Measurements from ENCODE around the gene SPNS3.

SPNS3 gene

GRCh38 chr17:4487820-4488716, 54.3 kb downstream of the SPNS3 start:
- no peaks in the 10 kb centered on the region for H3K9me3 ChIP-seq (ENCODE audit: control insufficient read depth, insufficient read depth, low read length)
- H3K4me3 ChIP-seq (ENCODE audit: low read length): no peak overlapping the region
- no peak overlapping the region for H3K27ac ChIP-seq (ENCODE audit: low read depth, low read length)
- H3K4me1 ChIP-seq (ENCODE audit: control insufficient read depth, low read length): peaks cover 8% of the 10 kb centered on the region
- no peaks in the 10 kb centered on the region for H4K20me1 ChIP-seq (ENCODE audit: control insufficient read depth, insufficient read depth, low read depth, low read length)
- TF ChIP-seq CTCF (IDR thresholded peaks at IDR 0.05; ENCODE audit: low read depth, low read length, poor library complexity, severe bottlenecking) (no peak), EZH2phosphoT487 (IDR thresholded peaks at IDR 0.05; ENCODE audit: borderline replicate concordance, low read length) (no peak)
- no peaks in the 10 kb centered on the region for H3K79me2 ChIP-seq (ENCODE audit: control insufficient read depth, low read length)
- H3K4me2 ChIP-seq (ENCODE audit: low read length): no peak overlapping the region
- no peaks in the 10 kb centered on the region for H3K9me2 ChIP-seq (replicated peaks; ENCODE audit: control insufficient read depth, low read length)
- H3K27me3 ChIP-seq (ENCODE audit: control insufficient read depth, low read length): peaks cover 20% of the 10 kb centered on the region
- no peaks in the 10 kb centered on the region for H3F3A ChIP-seq (ENCODE audit: control insufficient read depth, insufficient read depth)
- no peaks in the 10 kb centered on the region for H3K36me3 ChIP-seq (ENCODE audit: control insufficient read depth, low read length)

- H3K4me2 ChIP-seq (ENCODE audit: low read length): no peak overlapping the region
Observed at GRCh38 chr17:4488989-4489595, 55.4 kb downstream of the SPNS3 start.

GRCh38 chr17:4490109-4490591, 56.4 kb downstream of the SPNS3 start:
- TF ChIP-seq EZH2phosphoT487 (IDR thresholded peaks at IDR 0.05; ENCODE audit: borderline replicate concordance, low read length) (no peak), CTCF (IDR thresholded peaks at IDR 0.05; ENCODE audit: low read depth, low read length, poor library complexity, severe bottlenecking) (no peak)
- peaks cover 10% of the 10 kb centered on the region for H3K4me1 ChIP-seq (ENCODE audit: control insufficient read depth, low read length)
- no peak overlapping the region for H3K27ac ChIP-seq (ENCODE audit: low read depth, low read length)
- no peak overlapping the region for H3K4me2 ChIP-seq (ENCODE audit: low read length)
- no peaks in the 10 kb centered on the region for H4K20me1 ChIP-seq (ENCODE audit: control insufficient read depth, insufficient read depth, low read depth, low read length)
- H3K27me3 ChIP-seq (ENCODE audit: control insufficient read depth, low read length): peaks cover 21% of the 10 kb centered on the region
- H3K4me3 ChIP-seq (ENCODE audit: low read length): no peak overlapping the region
- no peaks in the 10 kb centered on the region for H3K36me3 ChIP-seq (ENCODE audit: control insufficient read depth, low read length)
- H3K79me2 ChIP-seq (ENCODE audit: control insufficient read depth, low read length): no peaks in the 10 kb centered on the region
- H3K9me3 ChIP-seq (ENCODE audit: control insufficient read depth, insufficient read depth, low read length): no peaks in the 10 kb centered on the region
- H3F3A ChIP-seq (ENCODE audit: control insufficient read depth, insufficient read depth): no peaks in the 10 kb centered on the region
- H3K9me2 ChIP-seq (replicated peaks; ENCODE audit: control insufficient read depth, low read length): no peaks in the 10 kb centered on the region

More at GRCh38 chr17:4488989-4489595, 55.4 kb downstream of the SPNS3 start:
- no peaks in the 10 kb centered on the region for H3K9me3 ChIP-seq (ENCODE audit: control insufficient read depth, insufficient read depth, low read length)
- H3K4me3 ChIP-seq (ENCODE audit: low read length): no peak overlapping the region
- no peak overlapping the region for H3K27ac ChIP-seq (ENCODE audit: low read depth, low read length)
- no peaks in the 10 kb centered on the region for H3K36me3 ChIP-seq (ENCODE audit: control insufficient read depth, low read length)
- no peaks in the 10 kb centered on the region for H3F3A ChIP-seq (ENCODE audit: control insufficient read depth, insufficient read depth)
- H3K27me3 ChIP-seq (ENCODE audit: control insufficient read depth, low read length): peaks cover 21% of the 10 kb centered on the region
- no peaks in the 10 kb centered on the region for H3K9me2 ChIP-seq (replicated peaks; ENCODE audit: control insufficient read depth, low read length)
- no peaks in the 10 kb centered on the region for H4K20me1 ChIP-seq (ENCODE audit: control insufficient read depth, insufficient read depth, low read depth, low read length)
- H3K79me2 ChIP-seq (ENCODE audit: control insufficient read depth, low read length): no peaks in the 10 kb centered on the region
- no peak for TF ChIP-seq EZH2phosphoT487 (IDR thresholded peaks at IDR 0.05; ENCODE audit: borderline replicate concordance, low read length)
- no peak for TF ChIP-seq CTCF (IDR thresholded peaks at IDR 0.05; ENCODE audit: low read depth, low read length, poor library complexity, severe bottlenecking)
- H3K4me1 ChIP-seq (ENCODE audit: control insufficient read depth, low read length): peaks cover 10% of the 10 kb centered on the region

Data from DOHH2 (cell line).